T-cell (primary cell): Measurements from ENCODE around the gene TIAM2. TPM values are rescaled to one million over a fixed set of nuclear protein-coding genes. Genes with fewer than 3 reads are reported as not detected.
"Not testable (repeated sequence)": the region's sequence is repeated elsewhere in the genome, so short reads cannot be mapped to it uniquely, and the experiment has no call there.

Experiments used
- ATAC-seq, 4 experiments: fragments of 200-7000 bp in 3 of 4; fragments of 150-1000 bp in 1 of 4; cut with Tn5 transposase; replicated peaks in 1 of 4; 1 replicate in 3 of 4; 2 replicates in 1 of 4; pipeline ENCODE4 v1.10.0; 2021; ENCODE audit warnings: moderate library complexity in 3 of 4, mild to moderate bottlenecking in 2 of 4, moderate number of reproducible peaks in 1 of 4
- CTCF ChIA-PET, 2 donors: fragments of 300-600 bp; sonication (Branson Sonifier 250); formaldehyde crosslinking; loops; one replicate each; lab custom pipeline; 2022; ENCODE audit warnings: antibody characterized with exemption in 2 of 2; lab: Charles Lee
- POLR2A ChIA-PET, 2 donors: fragments of 300-600 bp; sonication (Branson Sonifier 250); formaldehyde crosslinking; loops; one replicate each; lab custom pipeline; 2022; ENCODE audit warnings: antibody characterized with exemption in 2 of 2; lab: Charles Lee
- DNase-seq, 35 experiments: peaks; one replicate each; pipeline versions ENCODE4 v3.0.0 to v3.0.0-alpha.2; 2013 to 2023
- H3K27ac ChIP-seq: one replicate; pipeline ENCODE4 v1.5.1; 2013; ENCODE audit warnings: low read length
- H3K27me3 ChIP-seq, 2 experiments: replicated peaks in 1 of 2; 1 replicate in 1 of 2; 2 replicates in 1 of 2; pipeline versions ENCODE4 v1.6.1 to v1.7.0; 2013; ENCODE audit warnings: low read length in 1 of 2, mixed read lengths in 1 of 2; ENCODE audit not compliant: control insufficient read depth in 2 of 2, insufficient read depth in 2 of 2; ENCODE audit errors: extremely low read depth in 1 of 2
- H3K36me3 ChIP-seq, 2 donors: 1 replicate in 1 of 2; 2 replicates in 1 of 2; pipeline versions ENCODE4 v1.6.1 to v1.7.0; 2013; ENCODE audit warnings: low read length in 1 of 2; ENCODE audit not compliant: control insufficient read depth in 2 of 2, insufficient read depth in 1 of 2; ENCODE audit errors: extremely low read depth in 1 of 2
- H3K4me1 ChIP-seq, 2 experiments: 1 replicate in 1 of 2; 2 replicates in 1 of 2; pipeline versions ENCODE4 v1.6.1 to v1.7.0; 2013; ENCODE audit warnings: low read length in 2 of 2, mixed read lengths in 1 of 2; ENCODE audit not compliant: insufficient read depth in 2 of 2, control insufficient read depth in 1 of 2; ENCODE audit errors: extremely low read depth in 1 of 2
- H3K4me3 ChIP-seq, 2 donors: 1 replicate in 1 of 2; 2 replicates in 1 of 2; pipeline versions ENCODE4 v1.5.1 to v1.7.0; 2013; ENCODE audit warnings: mild to moderate bottlenecking in 2 of 2, low read length in 1 of 2, moderate library complexity in 1 of 2; ENCODE audit not compliant: control insufficient read depth in 1 of 2; ENCODE audit errors: extremely low read depth in 1 of 2
- H3K9me3 ChIP-seq: 2 replicates; pipeline ENCODE4 v1.7.0; 2013
- H3K27ac Mint-ChIP-seq, 2 donors: one replicate each; pipeline ENCODE4 v1.8.0; 2020 to 2021; ENCODE audit warnings: mild to moderate bottlenecking in 2 of 2, mixed read lengths in 2 of 2
- H3K27me3 Mint-ChIP-seq, 2 donors: one replicate each; pipeline ENCODE4 v1.8.0; 2021 to 2022; ENCODE audit warnings: mixed read lengths in 2 of 2
- H3K36me3 Mint-ChIP-seq: one replicate; pipeline ENCODE4 v1.8.0; 2021; ENCODE audit warnings: mixed read lengths
- H3K4me1 Mint-ChIP-seq, 3 donors: one replicate each; pipeline ENCODE4 v1.8.0; 2020 to 2022; ENCODE audit warnings: mixed read lengths in 3 of 3, mild to moderate bottlenecking in 1 of 3
- H3K4me3 Mint-ChIP-seq, 3 donors: one replicate each; pipeline ENCODE4 v1.8.0; 2020 to 2022; ENCODE audit warnings: mild to moderate bottlenecking in 3 of 3, mixed read lengths in 3 of 3, moderate library complexity in 3 of 3
- H3K9me3 Mint-ChIP-seq, 3 donors: one replicate each; pipeline ENCODE4 v1.8.0; 2020 to 2022; ENCODE audit warnings: mixed read lengths in 3 of 3
- WGBS: methylation state at CpG from one replicate; pipeline ENCODE4 v1.1.5; 2013; ENCODE audit warnings: missing lambda C conversion rate; ENCODE audit not compliant: insufficient coverage; 5-methylcytosine and 5-hydroxymethylcytosine counted together
- total RNA-seq, 35 experiments: library from RNA in 6 of 35; stranded (reverse) in 6 of 35; fragments of 120-200 nt in 1 of 35; gene quantifications; one replicate each; pipeline versions ENCODE4 v1.2.1 to v1.2.4 and lab custom pipeline; 2013 to 2026

Gene TIAM2
- total RNA-seq, 5 donors from 2014 or later (not counting 1 experiment from before 2014, with no cell fraction given) = 4.6 to 7.1 (median 6.8) TPM

DNA sequence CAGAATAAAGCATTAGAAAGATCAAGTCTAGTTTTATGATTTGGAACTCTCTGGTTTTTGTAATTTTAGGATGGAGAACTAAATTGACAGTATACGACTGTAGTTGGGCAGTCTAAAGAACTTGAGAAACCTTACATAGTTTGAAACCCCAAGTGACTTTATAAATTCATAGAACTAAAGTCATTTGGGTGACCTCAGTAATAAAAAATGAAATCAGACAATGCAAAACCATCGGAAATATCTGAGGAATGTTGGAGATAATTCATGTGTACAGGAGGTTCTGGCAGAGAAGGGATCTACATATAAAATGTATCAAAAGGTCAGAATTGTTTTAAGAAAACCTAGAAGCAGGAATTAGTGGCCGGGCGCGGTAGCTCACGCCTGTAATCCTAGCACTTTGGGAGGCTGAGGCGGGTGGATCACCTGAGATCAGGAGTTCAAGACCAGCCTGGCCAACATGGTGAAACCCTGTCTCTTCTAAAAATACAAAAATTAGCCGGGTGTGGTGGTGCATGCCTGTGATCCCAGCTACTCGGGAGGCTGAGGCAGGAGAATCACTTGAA, 108.0 kb downstream of the TIAM2 start:
- 100% methylated on average over 4 of the region's 9 CpGs for WGBS
- H3K4me3 ChIP-seq, H3K9me3 Mint-ChIP-seq, H3K27me3 Mint-ChIP-seq, H3K27me3 ChIP-seq, H3K27ac ChIP-seq, H3K36me3 ChIP-seq, H3K4me3 Mint-ChIP-seq, H3K9me3 ChIP-seq, DNase-seq, H3K36me3 Mint-ChIP-seq, H3K4me1 ChIP-seq, ATAC-seq, CTCF ChIA-PET, H3K27ac Mint-ChIP-seq: not testable (repeated sequence)
- POLR2A ChIA-PET = interaction anchor here in 1 of 2 donors (0.6 kb wide), 1 partner anchor 1015 kb away, joined by 18 read pairs; no protein-coding TSS in a partner anchor
- H3K4me1 Mint-ChIP-seq = peaks cover 5 to 14% (median 9%) of the 10 kb centered on the region in 3 donors

DNA sequence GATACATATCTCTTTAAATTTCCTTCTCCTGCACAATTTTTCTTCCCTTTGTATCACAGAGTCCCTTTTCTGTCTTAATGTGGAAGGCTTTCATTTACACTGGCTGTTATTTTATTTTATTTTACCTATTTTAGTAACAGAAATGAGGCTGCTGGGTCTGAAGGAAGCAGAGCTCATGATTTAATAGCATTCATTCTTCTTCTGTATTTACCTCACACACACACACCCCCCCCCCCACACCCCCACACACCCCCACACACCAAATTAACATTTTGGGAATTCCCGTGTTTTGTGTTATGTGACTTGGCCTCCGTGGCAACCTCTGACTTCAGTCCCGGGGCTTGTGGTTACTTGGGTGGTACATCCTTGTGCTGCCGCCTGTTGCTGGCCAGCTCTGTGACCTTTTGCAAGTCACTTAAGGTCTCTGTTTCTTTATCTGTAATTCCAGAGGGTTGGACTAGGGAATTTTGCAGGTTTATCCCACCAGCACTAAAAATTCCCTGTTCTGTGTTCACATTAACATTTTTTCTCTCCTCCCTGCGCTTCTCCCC, 108.8 kb downstream of the TIAM2 start:
- Histone ChIP-seq H3K27me3 (peaks cover 0 to 3% of the 10 kb centered on the region in 2 experiments), H3K4me3 (no peak overlapping the region), H3K27ac (no peak overlapping the region), H3K36me3 (no peaks in the 10 kb centered on the region), H3K4me1 (no peaks in the 10 kb centered on the region), H3K9me3 (no peaks in the 10 kb centered on the region)
- Mint-ChIP-seq H3K4me3 (no peak overlapping the region), H3K4me1 (peaks cover 5 to 15% (median 9%) of the 10 kb centered on the region in 3 donors), H3K27me3 (peaks cover 0 to 4% of the 10 kb centered on the region in 2 donors), H3K36me3 (no peaks in the 10 kb centered on the region), H3K27ac (no peak overlapping the region), H3K9me3 (no peaks in the 10 kb centered on the region)
- WGBS = no CpG with 5 or more reads among the region's 5 CpGs
- POLR2A ChIA-PET = interaction anchor here in 1 of 2 donors (0.6 kb wide), 1 partner anchor 1016 kb away, joined by 18 read pairs; no protein-coding TSS in a partner anchor
- peak in 1 of 4 experiments; percentile 42 for ATAC-seq
- CTCF ChIA-PET = no interaction called here
- peak in 2 of 35 experiments; percentile 1 to 32 for DNase-seq

GRCh38 chr6:155106456-155107115, 111.5 kb downstream of the TIAM2 start:
- H3K4me3 Mint-ChIP-seq = peak overlapping the region in 1 of 3 donors; percentile 1

DNA sequence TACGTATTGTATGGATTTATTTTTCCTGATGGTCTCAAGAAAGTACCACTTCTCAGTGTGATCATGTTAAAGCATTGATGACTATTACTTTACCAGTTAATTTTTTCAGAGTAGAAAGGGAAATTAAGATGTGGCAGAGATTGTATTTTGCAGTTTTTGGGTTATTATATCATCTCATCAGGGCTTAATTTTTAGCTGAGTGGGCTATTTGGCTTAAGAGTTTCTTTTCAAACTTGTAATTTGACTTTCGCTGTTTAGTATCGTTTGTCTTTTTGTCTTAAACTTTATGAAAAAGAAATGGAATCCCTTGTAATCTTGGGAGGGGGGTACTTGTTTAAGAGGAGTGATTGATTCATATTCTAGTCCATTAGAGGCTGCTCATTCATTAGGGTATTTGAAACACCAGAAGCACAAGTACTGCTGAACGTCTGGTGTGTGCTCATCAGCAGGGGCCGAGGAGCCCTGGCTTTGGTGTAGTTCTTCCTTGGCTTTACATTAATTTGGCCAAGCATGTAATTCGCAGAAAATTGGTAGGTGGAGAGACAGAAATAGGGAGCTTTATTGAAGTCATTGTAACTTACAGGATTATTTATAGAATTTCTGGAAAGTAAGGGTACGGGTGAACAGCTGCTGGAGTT, 112.4 kb downstream of the TIAM2 start:
- Mint-ChIP-seq H3K36me3 (no peaks in the 10 kb centered on the region), H3K27me3 (peaks cover 0 to 4% of the 10 kb centered on the region in 2 donors), H3K27ac (no peak overlapping the region), H3K9me3 (no peaks in the 10 kb centered on the region), H3K4me3 (peak overlapping the region in 1 of 3 donors; percentile 10), H3K4me1 (peaks cover 5 to 15% (median 9%) of the 10 kb centered on the region in 3 donors)
- ChIA-PET CTCF (interaction anchor here in 1 of 2 donors (0.6 kb wide), 1 partner anchor 858 kb away, joined by 4 read pairs; no protein-coding TSS in a partner anchor), POLR2A (no interaction called here)
- ATAC-seq (no peak), DNase-seq (no peak)
- WGBS = 53% methylated on average over 5 of the region's 7 CpGs
- no peaks in the 10 kb centered on the region for H3K36me3 ChIP-seq
- H3K4me1 ChIP-seq = no peaks in the 10 kb centered on the region
- H3K27me3 ChIP-seq = peaks cover 0 to 3% of the 10 kb centered on the region in 2 experiments
- H3K4me3 ChIP-seq = no peak overlapping the region
- H3K9me3 ChIP-seq = no peaks in the 10 kb centered on the region
- no peak overlapping the region for H3K27ac ChIP-seq

More at GRCh38 chr6:155106456-155107115, 111.5 kb downstream of the TIAM2 start:
- ATAC-seq (no peak), DNase-seq (no peak)
- Histone ChIP-seq H3K36me3 (no peaks in the 10 kb centered on the region), H3K27ac (no peak overlapping the region), H3K27me3 (peaks cover 0 to 3% of the 10 kb centered on the region in 2 experiments), H3K9me3 (no peaks in the 10 kb centered on the region), H3K4me3 (no peak overlapping the region), H3K4me1 (no peaks in the 10 kb centered on the region)
- peaks cover 0 to 4% of the 10 kb centered on the region in 2 donors for H3K27me3 Mint-ChIP-seq
- no peak overlapping the region for H3K27ac Mint-ChIP-seq
- peaks cover 5 to 15% (median 9%) of the 10 kb centered on the region in 3 donors for H3K4me1 Mint-ChIP-seq
- ChIA-PET CTCF (no interaction called here), POLR2A (no interaction called here)
- WGBS = 64% methylated on average over 7 of the region's 8 CpGs
- H3K36me3 Mint-ChIP-seq = no peaks in the 10 kb centered on the region
- H3K9me3 Mint-ChIP-seq = no peaks in the 10 kb centered on the region

DNA sequence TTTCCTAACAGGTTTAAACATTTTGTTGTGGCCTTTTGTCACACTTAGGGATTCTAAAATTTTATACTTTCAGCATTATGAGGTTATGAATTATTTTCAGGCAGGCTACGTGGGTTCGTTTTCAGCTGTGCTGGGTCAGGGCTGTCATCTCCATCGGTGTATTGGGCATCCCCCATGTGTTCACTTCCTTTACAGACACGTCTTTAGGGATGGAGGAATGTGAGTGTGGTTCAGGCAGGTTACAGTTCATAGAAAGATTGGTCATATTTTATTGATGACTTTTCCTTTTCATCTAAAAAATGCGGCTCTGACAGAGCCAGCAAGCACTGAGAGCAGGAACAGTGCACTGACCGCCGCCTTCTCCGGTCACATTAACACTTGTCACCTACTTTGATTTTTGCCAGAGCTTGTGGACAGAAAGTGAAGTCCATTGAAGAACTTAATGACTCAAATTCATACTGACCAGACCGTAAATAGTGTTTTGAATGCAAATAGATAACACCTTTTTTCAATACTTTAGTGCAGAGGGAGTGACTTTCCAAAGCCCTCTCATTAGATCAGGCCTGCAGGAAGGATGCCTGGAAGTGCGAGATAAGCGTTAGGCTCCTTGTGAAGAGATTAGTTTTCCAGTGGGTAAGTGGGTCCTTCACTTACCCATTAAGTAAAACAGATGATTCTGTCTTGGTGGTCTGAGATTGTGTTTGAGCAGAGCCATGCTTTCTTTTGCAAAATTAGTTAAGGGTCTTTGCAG, 113.1 kb downstream of the TIAM2 start:
- H3K9me3 Mint-ChIP-seq = no peaks in the 10 kb centered on the region
- H3K27ac ChIP-seq = no peak overlapping the region
- no peaks in the 10 kb centered on the region for H3K36me3 ChIP-seq
- ChIA-PET CTCF (interaction anchor here in 1 of 2 donors (0.6 kb wide), 1 partner anchor 858 kb away, joined by 4 read pairs; no protein-coding TSS in a partner anchor), POLR2A (no interaction called here)
- no peak for ATAC-seq
- peaks cover 0 to 1% of the 10 kb centered on the region in 2 donors for H3K27me3 Mint-ChIP-seq
- no peaks in the 10 kb centered on the region for H3K9me3 ChIP-seq
- WGBS = no CpG with 5 or more reads among the region's 11 CpGs
- H3K27ac Mint-ChIP-seq = no peak overlapping the region
- no peaks in the 10 kb centered on the region for H3K4me1 ChIP-seq
- H3K4me3 Mint-ChIP-seq = no peak overlapping the region
- peaks cover 5 to 15% (median 9%) of the 10 kb centered on the region in 3 donors for H3K4me1 Mint-ChIP-seq
- DNase-seq = no peak
- no peak overlapping the region for H3K4me3 ChIP-seq
- H3K27me3 ChIP-seq = peaks cover 0 to 3% of the 10 kb centered on the region in 2 experiments
- H3K36me3 Mint-ChIP-seq = no peaks in the 10 kb centered on the region
